HG02759 (cell line): ENCODE data around the gene BORCS5.

Experiments used
- ATAC-seq: cut with Tn5 transposase; IDR thresholded peaks from one replicate; pipeline ENCODE4 v1.9.1; 2021; ENCODE audit warnings: mild to moderate bottlenecking, moderate library complexity; ENCODE audit not compliant: unreplicated experiment

Gene BORCS5

DNA sequence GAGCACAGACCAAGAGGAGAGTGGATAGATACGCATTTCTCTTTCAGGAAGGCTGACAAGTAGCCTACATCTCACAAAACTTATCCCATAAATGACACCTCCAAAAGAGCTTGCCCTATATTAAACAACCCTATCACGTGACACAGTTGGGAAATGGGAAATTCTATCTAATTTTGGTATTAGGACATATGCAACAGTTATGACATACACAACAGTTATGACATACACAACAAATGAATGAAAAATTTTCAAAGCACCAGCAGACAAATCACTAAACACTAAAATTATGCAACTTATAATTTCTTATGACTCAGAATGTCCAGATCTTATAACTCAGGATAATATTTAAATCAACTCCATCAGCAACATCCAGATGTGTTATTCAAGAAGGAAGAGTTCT is 151.7 kb downstream of the BORCS5 start:
- no peak for ATAC-seq

GRCh38 chr12:12510141-12510540 is 153.3 kb downstream of the BORCS5 start:
- no peak for ATAC-seq

DNA sequence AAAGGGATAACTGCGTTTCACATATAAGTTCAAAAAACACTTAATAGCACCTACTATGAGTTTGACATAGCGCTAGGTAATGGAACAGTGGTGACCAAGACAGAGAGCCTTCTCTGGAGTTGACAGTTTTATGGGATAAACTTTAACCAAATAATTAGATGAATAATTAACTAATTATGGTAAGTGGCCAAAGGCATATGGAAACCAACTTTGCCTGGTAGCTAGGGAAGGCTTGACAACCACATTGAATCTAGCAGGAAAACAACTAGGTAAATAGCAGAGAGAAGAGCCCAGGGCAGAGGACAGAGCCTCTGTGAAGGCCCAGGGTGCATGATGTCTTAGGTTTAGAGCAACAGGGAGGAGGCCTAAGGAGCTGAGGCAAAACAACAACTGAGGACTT is 153.7 kb downstream of the BORCS5 start:
- no peak for ATAC-seq

GRCh38 chr12:12511021-12511783 is 154.3 kb downstream of the BORCS5 start:
- no peak for ATAC-seq

- ATAC-seq = no peak
Observed at GRCh38 chr12:12511895-12512711, 155.2 kb downstream of the BORCS5 start.

GRCh38 chr12:12513416-12514006 is 156.6 kb downstream of the BORCS5 start:
- ATAC-seq = no peak

DNA sequence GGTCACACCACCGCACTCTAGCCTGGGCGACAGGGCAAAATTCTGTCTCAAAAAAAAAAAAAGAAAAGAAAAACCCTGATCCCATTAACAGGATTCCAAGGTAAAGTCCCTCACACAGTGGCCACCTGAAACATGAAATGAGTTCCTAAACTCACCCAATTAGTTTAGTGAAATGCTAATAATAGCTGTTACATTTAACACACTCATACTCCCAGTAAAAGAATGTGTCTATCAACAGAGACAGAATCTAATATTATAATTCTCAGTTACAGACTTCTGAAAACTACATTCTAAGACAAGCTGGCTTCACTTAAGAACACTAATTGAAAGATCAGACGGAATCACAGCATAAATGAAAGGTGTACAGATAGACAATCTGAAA is 161.6 kb downstream of the BORCS5 start:
- no peak for ATAC-seq

- no peak for ATAC-seq
Observed at GRCh38 chr12:12518919-12519318, 162.0 kb downstream of the BORCS5 start.
